ENCODE results near the gene RUNX2. TPM values are rescaled to one million over a fixed set of nuclear protein-coding genes. Genes with fewer than 3 reads are reported as not detected.
"Not testable (repeated sequence)": the region's sequence is repeated elsewhere in the genome, so short reads cannot be mapped to it uniquely, and the experiment has no call there.

The RUNX2 gene
- total RNA-seq, 4 donors from 2014 or later: 1.4 to 40.4 (median 5.1) TPM

- H3K4me3 ChIP-seq: no peak overlapping the region
- H3K27me3 ChIP-seq: peaks cover 0 to 4% of the 10 kb centered on the region in 2 donors
- H3K36me3 ChIP-seq: no peaks in the 10 kb centered on the region
- H3K9me3 ChIP-seq: no peaks in the 10 kb centered on the region
- H3K27ac ChIP-seq: no peak overlapping the region
- TF ChIP-seq POLR2A (IDR thresholded peaks at IDR 0.05): no peak
- no peak for DNase-seq
- H3K4me1 ChIP-seq: peaks cover 0 to 13% (median 0%) of the 10 kb centered on the region in 4 donors
Measured at GRCh38 chr6:45666846-45667245, 338.7 kb downstream of the RUNX2 start.

- TF ChIP-seq POLR2A (IDR thresholded peaks at IDR 0.05) (no peak), CTCF (IDR thresholded peaks at IDR 0.05) (no peak)
- H3K27ac ChIP-seq: no peak overlapping the region
- H3K27me3 ChIP-seq: peaks cover 0 to 4% of the 10 kb centered on the region in 2 donors
- no peaks in the 10 kb centered on the region for H3K9me3 ChIP-seq
- DNase-seq: no peak
- H3K4me1 ChIP-seq: peaks cover 0 to 13% (median 0%) of the 10 kb centered on the region in 4 donors
- H3K36me3 ChIP-seq: no peaks in the 10 kb centered on the region
- H3K4me3 ChIP-seq: no peak overlapping the region
Measured at GRCh38 chr6:45667300-45667699, 339.2 kb downstream of the RUNX2 start.

GRCh38 chr6:45667766-45668165, 339.6 kb downstream of the RUNX2 start:
- Histone ChIP-seq H3K4me3 (no peak overlapping the region), H3K27ac (no peak overlapping the region), H3K9me3 (no peaks in the 10 kb centered on the region), H3K36me3 (no peaks in the 10 kb centered on the region), H3K27me3 (peaks cover 0 to 4% of the 10 kb centered on the region in 2 donors), H3K4me1 (peaks cover 0 to 13% (median 0%) of the 10 kb centered on the region in 4 donors)
- TF ChIP-seq POLR2A (IDR thresholded peaks at IDR 0.05) (no peak), CTCF (IDR thresholded peaks at IDR 0.05) (no peak)
- DNase-seq: no peak

GRCh38 chr6:45668705-45669104, 340.6 kb downstream of the RUNX2 start:
- H3K36me3 ChIP-seq: no peaks in the 10 kb centered on the region
- H3K4me1 ChIP-seq: peaks cover 0 to 5% (median 0%) of the 10 kb centered on the region in 4 donors
- no peaks in the 10 kb centered on the region for H3K27me3 ChIP-seq
- H3K9me3 ChIP-seq: no peaks in the 10 kb centered on the region
- no peak overlapping the region for H3K4me3 ChIP-seq
- TF ChIP-seq CTCF (IDR thresholded peaks at IDR 0.05): no peak
- no peak for TF ChIP-seq POLR2A (IDR thresholded peaks at IDR 0.05)
- no peak for DNase-seq
- H3K27ac ChIP-seq: no peak overlapping the region

GRCh38 chr6:45673167-45673566, 345.0 kb downstream of the RUNX2 start:
- H3K27ac ChIP-seq, H3K9me3 ChIP-seq, H3K27me3 ChIP-seq, H3K4me3 ChIP-seq, DNase-seq, H3K4me1 ChIP-seq, H3K36me3 ChIP-seq: not testable (repeated sequence)

- not testable (repeated sequence) for H3K9me3 ChIP-seq, H3K36me3 ChIP-seq, H3K4me1 ChIP-seq, H3K4me3 ChIP-seq, DNase-seq, H3K27me3 ChIP-seq, H3K27ac ChIP-seq
Measured at GRCh38 chr6:45675166-45675565, 347.0 kb downstream of the RUNX2 start.

- DNase-seq: no peak
- Histone ChIP-seq H3K4me3 (no peak overlapping the region), H3K27ac (no peak overlapping the region), H3K36me3 (no peaks in the 10 kb centered on the region), H3K27me3 (no peaks in the 10 kb centered on the region), H3K9me3 (no peaks in the 10 kb centered on the region), H3K4me1 (peaks cover 0 to 10% (median 8%) of the 10 kb centered on the region in 4 donors)
- no peak for TF ChIP-seq POLR2A (IDR thresholded peaks at IDR 0.05)
Measured at GRCh38 chr6:45675634-45676033, 347.5 kb downstream of the RUNX2 start.

- Histone ChIP-seq H3K36me3 (no peaks in the 10 kb centered on the region), H3K27me3 (no peaks in the 10 kb centered on the region), H3K27ac (no peak overlapping the region), H3K4me3 (no peak overlapping the region), H3K9me3 (no peaks in the 10 kb centered on the region), H3K4me1 (peaks cover 0 to 10% (median 8%) of the 10 kb centered on the region in 4 donors)
- no peak for DNase-seq
- TF ChIP-seq POLR2A (IDR thresholded peaks at IDR 0.05) (no peak), CTCF (IDR thresholded peaks at IDR 0.05) (no peak)
Measured at GRCh38 chr6:45676380-45676779, 348.2 kb downstream of the RUNX2 start.

Data from Peyer's patch (tissue), 4 donors.